ENCODE results near the gene ANXA6. TPM values are rescaled to one million over a fixed set of nuclear protein-coding genes. Genes with fewer than 3 reads are reported as not detected.

The ANXA6 gene
- total and polyA plus RNA-seq, 9 of the 15 experiments (the other 6 are each of a cell fraction or from before 2014, with no cell fraction given): 0.70 to 13.2 (median 8.3) TPM

DNA sequence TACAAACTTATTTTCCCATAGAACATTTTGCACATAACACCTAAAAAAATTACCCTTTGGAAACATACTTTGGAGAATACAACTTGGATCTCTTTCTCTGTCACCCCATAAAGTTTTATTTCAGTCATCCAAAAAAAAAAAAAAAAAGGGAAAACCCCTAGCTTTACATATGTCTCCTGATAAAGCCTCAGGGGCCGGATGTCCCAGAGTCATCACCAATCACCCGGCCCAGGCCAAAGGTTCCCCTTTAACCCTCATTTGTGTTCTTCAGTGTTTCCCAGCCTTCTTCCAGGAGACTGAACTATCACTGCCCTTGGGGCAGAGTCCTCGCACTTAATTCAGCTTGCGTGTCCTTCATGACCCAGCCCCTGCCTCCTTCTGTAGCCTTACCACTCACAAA lies 28.8 kb downstream of the ANXA6 start:
- peaks cover 4% of the 10 kb centered on the region for H3K9me1 ChIP-seq (ENCODE audit: control insufficient read depth, insufficient read depth, low read length)
- H3K9ac ChIP-seq (ENCODE audit: insufficient read depth in 1 of 2, low read depth in 2 of 2, low read length in 2 of 2): no peak overlapping the region
- H3K4me3 ChIP-seq: no peak overlapping the region
- no peak overlapping the region for H3K4me2 ChIP-seq (ENCODE audit: insufficient read depth, low read length)
- H4K20me1 ChIP-seq (replicated peaks; ENCODE audit: control insufficient read depth, insufficient read depth, low read length): no peaks in the 10 kb centered on the region
- H3K9me3 ChIP-seq (replicated peaks; ENCODE audit: control insufficient read depth, insufficient read depth, low read depth, low read length): no peaks in the 10 kb centered on the region
- peaks cover 3 to 4% of the 10 kb centered on the region in 2 experiments; a peak in 4 of 5 replicates for H3K4me1 ChIP-seq (replicated peaks in 1 of 2; ENCODE audit: control insufficient read depth in 2 of 2, insufficient read depth in 2 of 2, low read length in 2 of 2)
- DNase-seq (ENCODE audit: extremely low read depth in 1 of 4, low spot score in 3 of 4) (no peak), ATAC-seq (no peak), FAIRE-seq (no peak)
- no peak overlapping the region for H3K27ac ChIP-seq (ENCODE audit: extremely low read depth, low read depth, low read length)
- POLR2A ChIA-PET: interaction anchor here (0.6 to 1.0 kb wide), 5 partner anchors 19 to 85 kb away, joined by 3 to 4 read pairs (median 3); no protein-coding TSS in a partner anchor
- CTCF ChIA-PET (ENCODE audit: low intra/inter-chr PET ratio): interaction anchor here (2.2 kb wide), 1 partner anchor 36 kb away, joined by 10 read pairs; no protein-coding TSS in a partner anchor
- no TSS peak for BruUV-seq (replicated peaks)
- in situ Hi-C loops (cut with MboI) (loop anchor here (10.0 kb wide), 1 partner anchor 396 kb away; no protein-coding TSS in a partner anchor), intact Hi-C loops (cut with micrococcal nuclease) (loop anchor here (5.0 kb wide), 2 partner anchors 393 to 523 kb away; no protein-coding TSS in a partner anchor)
- H3K27me3 ChIP-seq (ENCODE audit: control insufficient read depth in 2 of 2, insufficient read depth in 2 of 2, low read length in 2 of 2): peaks cover 0 to 12% of the 10 kb centered on the region in 2 experiments; a peak in 1 of 5 replicates
- peak; percentile 93 for TF ChIP-seq ZNF384 (IDR thresholded peaks at IDR 0.05; ENCODE audit: low read depth, low read length)
- TF ChIP-seq, protein P1, sequence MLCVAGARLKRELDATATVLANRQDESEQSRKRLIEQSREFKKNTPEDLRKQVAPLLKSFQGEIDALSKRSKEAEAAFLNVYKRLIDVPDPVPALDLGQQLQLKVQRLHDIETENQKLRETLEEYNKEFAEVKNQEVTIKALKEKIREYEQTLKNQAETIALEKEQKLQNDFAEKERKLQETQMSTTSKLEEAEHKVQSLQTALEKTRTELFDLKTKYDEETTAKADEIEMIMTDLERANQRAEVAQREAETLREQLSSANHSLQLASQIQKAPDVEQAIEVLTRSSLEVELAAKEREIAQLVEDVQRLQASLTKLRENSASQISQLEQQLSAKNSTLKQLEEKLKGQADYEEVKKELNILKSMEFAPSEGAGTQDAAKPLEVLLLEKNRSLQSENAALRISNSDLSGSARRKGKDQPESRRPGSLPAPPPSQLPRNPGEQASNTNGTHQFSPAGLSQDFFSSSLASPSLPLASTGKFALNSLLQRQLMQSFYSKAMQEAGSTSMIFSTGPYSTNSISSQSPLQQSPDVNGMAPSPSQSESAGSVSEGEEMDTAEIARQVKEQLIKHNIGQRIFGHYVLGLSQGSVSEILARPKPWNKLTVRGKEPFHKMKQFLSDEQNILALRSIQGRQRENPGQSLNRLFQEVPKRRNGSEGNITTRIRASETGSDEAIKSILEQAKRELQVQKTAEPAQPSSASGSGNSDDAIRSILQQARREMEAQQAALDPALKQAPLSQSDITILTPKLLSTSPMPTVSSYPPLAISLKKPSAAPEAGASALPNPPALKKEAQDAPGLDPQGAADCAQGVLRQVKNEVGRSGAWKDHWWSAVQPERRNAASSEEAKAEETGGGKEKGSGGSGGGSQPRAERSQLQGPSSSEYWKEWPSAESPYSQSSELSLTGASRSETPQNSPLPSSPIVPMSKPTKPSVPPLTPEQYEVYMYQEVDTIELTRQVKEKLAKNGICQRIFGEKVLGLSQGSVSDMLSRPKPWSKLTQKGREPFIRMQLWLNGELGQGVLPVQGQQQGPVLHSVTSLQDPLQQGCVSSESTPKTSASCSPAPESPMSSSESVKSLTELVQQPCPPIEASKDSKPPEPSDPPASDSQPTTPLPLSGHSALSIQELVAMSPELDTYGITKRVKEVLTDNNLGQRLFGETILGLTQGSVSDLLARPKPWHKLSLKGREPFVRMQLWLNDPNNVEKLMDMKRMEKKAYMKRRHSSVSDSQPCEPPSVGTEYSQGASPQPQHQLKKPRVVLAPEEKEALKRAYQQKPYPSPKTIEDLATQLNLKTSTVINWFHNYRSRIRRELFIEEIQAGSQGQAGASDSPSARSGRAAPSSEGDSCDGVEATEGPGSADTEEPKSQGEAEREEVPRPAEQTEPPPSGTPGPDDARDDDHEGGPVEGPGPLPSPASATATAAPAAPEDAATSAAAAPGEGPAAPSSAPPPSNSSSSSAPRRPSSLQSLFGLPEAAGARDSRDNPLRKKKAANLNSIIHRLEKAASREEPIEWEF (CRISPR knock-in tag; IDR thresholded peaks at IDR 0.05): no peak
- no peak for TF ChIP-seq NR2C2 (CRISPR knock-in tag; IDR thresholded peaks at IDR 0.05)
- TF ChIP-seq NR2C2 (tag; IDR thresholded peaks at IDR 0.05): 0 out of 2 replicates have a peak, but pooled peaks have one; percentile 7
- TF ChIP-seq, protein P2, sequence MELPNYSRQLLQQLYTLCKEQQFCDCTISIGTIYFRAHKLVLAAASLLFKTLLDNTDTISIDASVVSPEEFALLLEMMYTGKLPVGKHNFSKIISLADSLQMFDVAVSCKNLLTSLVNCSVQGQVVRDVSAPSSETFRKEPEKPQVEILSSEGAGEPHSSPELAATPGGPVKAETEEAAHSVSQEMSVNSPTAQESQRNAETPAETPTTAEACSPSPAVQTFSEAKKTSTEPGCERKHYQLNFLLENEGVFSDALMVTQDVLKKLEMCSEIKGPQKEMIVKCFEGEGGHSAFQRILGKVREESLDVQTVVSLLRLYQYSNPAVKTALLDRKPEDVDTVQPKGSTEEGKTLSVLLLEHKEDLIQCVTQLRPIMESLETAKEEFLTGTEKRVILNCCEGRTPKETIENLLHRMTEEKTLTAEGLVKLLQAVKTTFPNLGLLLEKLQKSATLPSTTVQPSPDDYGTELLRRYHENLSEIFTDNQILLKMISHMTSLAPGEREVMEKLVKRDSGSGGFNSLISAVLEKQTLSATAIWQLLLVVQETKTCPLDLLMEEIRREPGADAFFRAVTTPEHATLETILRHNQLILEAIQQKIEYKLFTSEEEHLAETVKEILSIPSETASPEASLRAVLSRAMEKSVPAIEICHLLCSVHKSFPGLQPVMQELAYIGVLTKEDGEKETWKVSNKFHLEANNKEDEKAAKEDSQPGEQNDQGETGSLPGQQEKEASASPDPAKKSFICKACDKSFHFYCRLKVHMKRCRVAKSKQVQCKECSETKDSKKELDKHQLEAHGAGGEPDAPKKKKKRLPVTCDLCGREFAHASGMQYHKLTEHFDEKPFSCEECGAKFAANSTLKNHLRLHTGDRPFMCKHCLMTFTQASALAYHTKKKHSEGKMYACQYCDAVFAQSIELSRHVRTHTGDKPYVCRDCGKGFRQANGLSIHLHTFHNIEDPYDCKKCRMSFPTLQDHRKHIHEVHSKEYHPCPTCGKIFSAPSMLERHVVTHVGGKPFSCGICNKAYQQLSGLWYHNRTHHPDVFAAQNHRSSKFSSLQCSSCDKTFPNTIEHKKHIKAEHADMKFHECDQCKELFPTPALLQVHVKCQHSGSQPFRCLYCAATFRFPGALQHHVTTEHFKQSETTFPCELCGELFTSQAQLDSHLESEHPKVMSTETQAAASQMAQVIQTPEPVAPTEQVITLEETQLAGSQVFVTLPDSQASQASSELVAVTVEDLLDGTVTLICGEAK (IDR thresholded peaks at IDR 0.05): peak; percentile 90
- TF ChIP-seq, protein P2 (CRISPR knock-in tag; IDR thresholded peaks at IDR 0.05): peak; percentile 82
- no peak for TF ChIP-seq SRSF7 (optimal IDR thresholded peaks at IDR 0.05; ENCODE audit: low read depth, low read length)
- H3K79me2 ChIP-seq (ENCODE audit: control insufficient read depth, insufficient read depth, low read length): no peaks in the 10 kb centered on the region
- 44% methylated on average over 4 of the region's 4 CpGs for WGBS (ENCODE audit: insufficient coverage, low coverage, missing lambda C conversion rate)
- H3K36me3 ChIP-seq (ENCODE audit: control insufficient read depth, insufficient read depth, low read length): no peaks in the 10 kb centered on the region
- H2AFZ ChIP-seq (ENCODE audit: low read depth, low read length): no peak overlapping the region
